HG02763 (cell line): ENCODE measurements around the gene PTP4A2.
"Not testable (repeated sequence)": the region's sequence is repeated elsewhere in the genome, so short reads cannot be mapped to it uniquely, and the experiment has no call there.

Source experiments
- ATAC-seq: cut with Tn5 transposase; IDR thresholded peaks from one replicate; pipeline ENCODE4 v1.9.1; 2021; ENCODE audit warnings: mild to moderate bottlenecking, moderate library complexity; ENCODE audit not compliant: unreplicated experiment

PTP4A2 gene

DNA sequence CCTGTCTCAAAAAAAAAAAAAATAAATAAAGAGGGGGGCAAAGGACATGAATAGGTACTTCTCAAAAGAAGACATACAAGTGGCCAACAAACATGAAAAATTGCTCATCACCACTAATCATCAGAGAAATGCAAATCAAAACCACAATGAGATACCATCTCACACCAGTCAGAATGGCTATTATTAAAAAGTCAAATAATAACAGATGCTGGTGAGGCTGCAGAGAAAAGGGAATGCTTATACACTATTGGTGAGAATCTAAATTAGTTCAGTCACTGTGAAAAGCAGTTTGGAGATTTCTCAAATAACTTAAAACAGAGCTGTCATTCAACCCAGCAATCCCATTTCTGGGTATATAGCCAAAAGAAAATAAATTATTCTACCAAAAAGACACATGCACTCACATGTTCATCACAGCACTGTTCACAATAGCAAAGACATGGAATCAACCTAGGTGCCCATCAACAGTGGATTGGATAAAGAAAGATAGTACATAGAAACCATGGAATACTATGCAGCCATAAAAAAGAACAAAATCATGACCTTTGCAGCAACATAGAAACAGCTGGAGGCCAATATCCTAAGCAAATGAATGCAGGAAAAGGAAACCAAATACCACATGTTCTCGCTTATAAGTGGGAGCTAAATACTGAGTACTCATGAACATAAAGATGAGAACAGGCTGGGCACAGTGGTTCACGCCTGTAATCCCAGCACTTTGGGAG is 42.5 kb downstream of the PTP4A2 start:
- ATAC-seq: not testable (repeated sequence)

GRCh38 chr1:31891280-31891679 is 46.9 kb downstream of the PTP4A2 start:
- ATAC-seq: no peak

DNA sequence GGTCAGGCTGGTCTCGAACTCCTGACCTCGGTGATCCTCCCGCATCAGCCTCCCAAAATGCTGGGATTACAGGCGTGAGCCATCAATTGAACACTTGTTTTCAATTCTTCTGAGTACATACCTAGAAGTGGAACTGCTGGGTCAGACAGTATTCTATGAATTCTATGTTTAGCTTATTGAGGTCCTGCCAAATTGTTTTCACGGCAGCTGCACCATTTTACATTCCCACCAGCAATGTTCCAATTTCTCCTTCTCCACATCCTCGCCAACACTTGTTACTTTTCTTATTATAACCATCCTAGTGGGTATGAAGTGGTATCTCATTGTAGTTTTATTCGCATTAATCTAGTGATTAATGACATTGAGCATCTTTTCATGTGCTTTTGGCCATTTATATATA is 49.9 kb downstream of the PTP4A2 start:
- no peak for ATAC-seq

DNA sequence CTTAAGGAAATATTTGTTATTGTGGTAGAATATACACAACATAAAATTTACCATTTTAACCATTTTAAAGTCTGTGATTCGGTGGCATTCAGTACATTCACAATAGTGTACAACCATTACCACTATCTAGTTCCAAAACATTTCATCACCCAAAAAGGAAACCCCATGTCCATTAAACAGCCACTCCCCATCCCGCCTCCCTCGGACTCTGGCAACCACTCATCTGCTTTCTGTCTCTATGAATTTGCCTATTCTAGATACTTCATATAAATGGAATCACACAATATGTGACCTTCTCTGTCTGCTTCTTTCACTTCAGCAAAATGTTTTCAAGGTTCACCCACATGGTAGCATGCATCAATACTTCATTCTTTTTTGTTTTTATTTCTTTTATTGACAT is 51.3 kb downstream of the PTP4A2 start:
- no peak for ATAC-seq

- ATAC-seq: no peak
Observed at GRCh38 chr1:31885851-31886250, 52.3 kb downstream of the PTP4A2 start.

GRCh38 chr1:31883357-31883942 is 54.7 kb downstream of the PTP4A2 start:
- ATAC-seq: no peak

DNA sequence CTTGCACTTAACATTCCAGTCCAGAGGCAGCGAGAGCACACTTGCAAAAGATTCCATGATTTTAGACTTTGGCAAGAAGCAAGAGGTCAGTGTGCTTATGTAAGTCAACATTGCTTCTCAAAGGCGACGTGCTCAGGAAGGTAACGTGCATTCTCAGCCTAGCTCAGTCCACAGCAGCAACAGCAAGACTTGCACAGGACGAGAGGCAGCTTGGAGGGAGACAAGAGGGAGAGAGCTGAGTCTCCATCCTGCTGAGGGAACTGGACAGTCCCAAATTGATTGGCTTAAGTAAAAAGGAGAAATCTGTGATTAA is 56.5 kb downstream of the PTP4A2 start:
- no peak for ATAC-seq

- no peak for ATAC-seq
Observed at GRCh38 chr1:31880957-31881687, 57.0 kb downstream of the PTP4A2 start.

- ATAC-seq: no peak
Observed at GRCh38 chr1:31879981-31880608, 58.1 kb downstream of the PTP4A2 start.

DNA sequence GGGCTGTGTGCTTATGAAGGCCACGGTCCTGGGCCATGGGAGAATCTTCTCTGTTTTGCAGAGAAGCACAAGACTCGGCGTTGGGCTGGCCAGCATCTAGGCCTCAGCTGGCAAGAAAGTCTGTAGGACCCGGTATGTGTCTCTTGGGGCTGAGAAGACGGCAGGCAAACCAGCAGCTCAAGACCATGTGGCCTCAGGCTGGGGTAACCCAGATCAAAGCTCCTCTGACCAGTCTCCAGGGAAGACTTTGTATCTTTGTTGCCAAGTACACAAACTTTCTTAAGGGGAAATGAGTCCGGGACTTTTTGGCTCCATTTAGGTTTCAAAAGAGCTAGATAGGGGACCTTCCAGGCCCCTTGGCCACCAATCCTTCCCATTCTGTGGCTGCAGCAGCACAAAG is 60.1 kb downstream of the PTP4A2 start:
- ATAC-seq: no peak

- ATAC-seq: no peak
Observed at GRCh38 chr1:31877544-31877943, 60.6 kb downstream of the PTP4A2 start.

GRCh38 chr1:31875636-31876236 is 62.4 kb downstream of the PTP4A2 start:
- no peak for ATAC-seq

DNA sequence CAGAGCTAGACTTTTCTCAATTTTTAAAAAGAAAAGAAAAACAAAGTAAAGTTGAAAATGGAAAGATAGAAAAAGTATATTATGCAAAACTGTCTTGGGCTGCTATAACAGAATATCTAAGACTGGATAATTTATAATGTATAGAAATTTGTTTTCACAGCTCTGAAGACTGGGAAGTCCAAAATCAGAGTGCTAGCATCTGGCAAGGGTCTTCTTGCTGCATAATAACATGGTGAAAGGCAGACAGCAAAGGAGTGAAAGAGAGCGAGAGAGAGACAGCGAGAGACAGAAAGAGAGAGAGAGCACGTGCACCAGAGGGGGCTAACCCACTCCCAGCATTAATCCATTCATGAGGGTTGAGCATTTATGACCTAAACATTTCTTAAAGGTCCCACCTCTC is 63.2 kb downstream of the PTP4A2 start:
- no peak for ATAC-seq

- ATAC-seq: no peak
Observed at GRCh38 chr1:31872658-31873636, 65.2 kb downstream of the PTP4A2 start.

DNA sequence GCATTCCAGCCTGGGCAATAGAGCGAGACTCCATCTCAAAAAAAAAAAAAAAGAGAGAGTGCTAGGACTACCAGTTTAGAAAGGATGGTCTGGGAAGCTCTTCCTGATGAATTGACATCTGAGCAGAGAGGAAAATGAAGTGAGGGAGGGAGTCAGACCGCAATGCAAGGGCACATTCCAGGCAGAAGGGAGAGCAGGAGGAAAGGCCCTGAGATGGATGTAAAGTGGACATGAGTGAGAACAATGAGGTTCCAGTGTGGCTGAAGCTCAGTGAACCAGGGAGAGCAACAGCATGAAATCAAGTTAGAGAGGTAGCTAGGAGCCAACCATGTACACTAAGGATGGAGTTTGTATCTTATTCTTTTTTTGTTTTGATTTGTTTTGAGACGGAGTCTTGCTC is 66.5 kb downstream of the PTP4A2 start:
- no peak for ATAC-seq

DNA sequence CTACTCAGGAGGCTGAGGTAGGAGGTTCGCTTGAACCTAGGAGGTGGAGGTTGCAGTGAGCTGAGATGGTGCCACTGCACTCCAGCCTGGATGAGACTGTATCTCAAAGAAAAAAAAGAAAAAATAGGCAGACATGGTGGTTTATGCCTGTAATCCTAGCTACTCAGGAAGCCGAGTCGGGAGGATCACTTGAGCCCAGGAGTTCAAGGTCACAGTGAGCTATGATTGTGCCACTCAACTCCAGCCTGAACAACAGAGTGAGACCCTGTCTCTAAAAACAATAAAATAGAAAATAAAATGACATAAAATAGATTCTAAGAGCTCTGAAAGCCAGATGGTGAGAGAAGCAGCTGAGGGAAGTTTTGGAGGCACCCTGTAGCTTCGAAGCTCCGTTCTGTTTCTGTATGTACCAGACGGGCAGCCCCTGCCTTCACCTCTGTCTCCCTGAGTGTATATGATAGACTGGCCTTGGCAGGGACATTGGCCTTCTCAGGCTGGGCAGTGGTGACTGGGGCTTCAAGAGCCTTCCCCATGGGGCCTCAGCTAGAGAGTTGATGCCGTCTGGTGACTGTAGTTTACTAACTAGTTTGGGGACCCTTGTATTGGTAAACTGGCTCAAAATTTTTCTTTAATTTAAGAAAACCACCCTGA is 68.0 kb downstream of the PTP4A2 start:
- no peak for ATAC-seq

GRCh38 chr1:31869449-31869848 is 68.7 kb downstream of the PTP4A2 start:
- no peak for ATAC-seq

DNA sequence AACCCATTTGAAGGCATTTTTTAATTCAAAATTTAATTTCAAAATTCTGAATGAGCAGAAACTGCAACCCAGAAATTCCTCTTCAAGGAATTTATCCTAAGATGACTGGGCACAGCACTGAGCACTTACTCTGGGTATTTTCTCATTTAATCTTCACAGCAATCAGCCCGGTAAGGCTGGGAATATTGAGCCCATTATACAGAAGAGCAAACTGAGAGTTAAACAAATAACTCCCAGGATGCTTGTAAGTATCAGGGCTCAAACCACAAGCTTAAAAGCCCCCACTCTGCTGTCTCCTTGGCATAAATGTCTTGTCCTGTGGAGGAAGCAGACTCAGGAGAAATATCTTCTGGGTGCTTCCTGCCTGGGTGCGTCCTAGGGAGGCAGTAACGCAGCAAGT is 69.3 kb downstream of the PTP4A2 start:
- ATAC-seq: no peak

DNA sequence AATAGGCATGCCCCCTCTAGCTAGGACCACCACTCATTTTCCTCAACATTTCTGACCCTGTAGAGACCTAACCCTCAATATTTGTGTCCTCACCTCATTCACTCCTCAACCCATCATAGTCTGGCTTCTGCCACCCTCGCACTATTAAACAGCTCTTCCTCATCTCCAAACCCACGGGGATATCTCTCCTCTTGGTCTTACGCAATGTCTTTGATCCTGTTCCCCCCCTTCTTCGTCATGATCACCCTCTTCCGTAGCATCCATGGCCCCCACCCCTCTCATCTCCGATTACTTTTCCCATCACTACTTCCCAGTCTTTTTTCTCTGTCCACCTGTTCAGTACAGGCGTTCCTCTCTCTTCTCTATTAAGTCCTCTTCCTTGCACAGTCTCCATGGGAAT is 70.6 kb downstream of the PTP4A2 start:
- ATAC-seq: no peak
